NOMO-1 treated with dmso at 0.1 percent for 144 hours (cell line): Measurements from ENCODE around the gene PRKAG2.

ENCODE experiments used
- DNase-seq: peaks from one replicate; lab custom pipeline; 2025; ENCODE audit not compliant: unreplicated experiment; lab: John Stamatoyannopoulos, UW

The PRKAG2 gene

GRCh38 chr7:151509670-151510333 lies 367.1 kb downstream of the PRKAG2 start:
- no peak for DNase-seq

GRCh38 chr7:151508991-151509390 lies 367.9 kb downstream of the PRKAG2 start:
- DNase-seq: no peak

GRCh38 chr7:151507806-151508205 lies 369.1 kb downstream of the PRKAG2 start:
- DNase-seq: no peak

- DNase-seq: no peak
Observed at GRCh38 chr7:151506901-151507382, 370.0 kb downstream of the PRKAG2 start.
